ENCODE results near the gene SOST.

Gene SOST

DNA sequence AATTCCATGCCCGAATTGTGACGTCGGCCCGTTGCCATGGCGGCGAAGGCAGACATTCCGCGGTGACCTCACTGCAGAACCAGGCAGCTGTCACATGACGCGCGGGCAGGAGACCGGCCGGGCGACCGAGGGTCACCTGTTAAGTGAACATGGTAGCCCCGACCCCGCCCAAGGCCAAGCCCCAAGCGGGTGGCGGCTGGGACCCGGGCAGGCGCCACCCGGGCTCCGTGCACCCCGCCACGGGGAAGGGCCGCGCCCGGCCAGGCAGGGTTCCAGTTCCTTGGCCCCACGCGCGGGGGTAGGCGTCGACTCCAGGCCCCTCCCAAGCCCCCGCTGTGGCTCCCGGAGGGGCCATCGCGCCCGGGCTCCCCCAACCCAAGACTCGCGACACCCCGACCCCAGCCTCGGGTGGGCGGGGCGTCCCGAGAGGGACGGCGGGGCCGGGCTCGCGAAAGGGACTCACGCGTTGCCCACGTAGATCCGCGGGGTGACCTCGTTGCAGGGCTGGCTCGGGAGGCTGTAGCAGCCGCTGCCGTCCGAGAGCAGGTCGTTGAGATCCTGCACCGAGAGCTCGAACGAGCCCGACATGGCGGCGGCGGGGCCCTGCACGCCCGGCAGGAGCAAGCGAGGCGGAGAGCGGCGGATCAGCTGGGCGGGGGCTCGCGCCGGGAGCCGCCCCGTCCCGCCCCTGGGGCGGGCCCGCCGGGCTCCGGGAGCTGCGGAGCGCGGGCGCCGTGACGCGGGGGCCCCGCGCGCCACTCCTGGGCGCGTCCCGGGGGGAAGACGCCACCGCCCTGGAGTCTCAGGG is 19.9 kb upstream of the SOST start, which contains the start of gene DUSP3:
Gene DUSP3, minus strand, starts transcription at position 641 of the 808 bp plus-strand sequence. Its CDS starts 53 bp downstream, at position 588.
- peak; percentile 67 for FAIRE-seq
- peak; percentile 77 for DNase-seq (ENCODE audit: extremely low spot score, insufficient read length, low read depth)

- no peak for DNase-seq (ENCODE audit: extremely low spot score, insufficient read length, low read depth)
- no peak for FAIRE-seq
Measured at GRCh38 chr17:43774304-43775250, 16.0 kb upstream of the SOST start.

- FAIRE-seq = peak; percentile 29
- DNase-seq (ENCODE audit: extremely low spot score, insufficient read length, low read depth) = no peak
Measured at GRCh38 chr17:43772877-43773648, 14.5 kb upstream of the SOST start.

GRCh38 chr17:43771463-43771862 is 12.9 kb upstream of the SOST start:
- FAIRE-seq = no peak
- DNase-seq (ENCODE audit: extremely low spot score, insufficient read length, low read depth) = no peak

- no peak for FAIRE-seq
- no peak for DNase-seq (ENCODE audit: extremely low spot score, insufficient read length, low read depth)
Measured at GRCh38 chr17:43770957-43771356, 12.4 kb upstream of the SOST start.

GRCh38 chr17:43769859-43770258 is 11.3 kb upstream of the SOST start:
- DNase-seq (ENCODE audit: extremely low spot score, insufficient read length, low read depth) (no peak), FAIRE-seq (no peak)

DNA sequence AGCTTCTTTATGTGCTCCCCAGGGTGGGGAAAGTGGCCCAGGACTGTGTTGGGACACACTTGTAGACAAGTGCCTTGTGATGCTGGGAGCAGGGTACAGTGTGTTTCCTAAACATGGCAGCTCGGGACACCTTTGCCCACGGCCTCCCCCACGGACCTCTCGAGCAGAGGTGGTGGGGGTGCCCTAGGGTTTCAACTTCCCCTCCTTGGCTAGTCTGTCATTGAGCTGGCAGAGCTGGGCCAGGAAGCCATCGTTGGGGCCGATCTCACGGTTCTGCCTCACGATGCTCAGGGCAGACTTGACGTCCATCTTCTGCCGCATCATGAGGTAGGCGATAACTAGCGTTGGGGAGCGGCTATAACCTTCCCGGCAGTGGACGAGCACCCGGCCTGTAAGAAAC is 10.8 kb upstream of the SOST start:
- DNase-seq (ENCODE audit: extremely low spot score, insufficient read length, low read depth) (no peak), FAIRE-seq (no peak)

- DNase-seq (ENCODE audit: extremely low spot score, insufficient read length, low read depth) = no peak
- no peak for FAIRE-seq
Measured at GRCh38 chr17:43768943-43769342, 10.4 kb upstream of the SOST start.

- DNase-seq (ENCODE audit: extremely low spot score, insufficient read length, low read depth) (no peak), FAIRE-seq (peak; percentile 15)
Measured at GRCh38 chr17:43768382-43768781, 9.8 kb upstream of the SOST start.

GRCh38 chr17:43767713-43768059 is 9.1 kb upstream of the SOST start:
- no peak for FAIRE-seq
- no peak for DNase-seq (ENCODE audit: extremely low spot score, insufficient read length, low read depth)

- FAIRE-seq = no peak
- DNase-seq (ENCODE audit: extremely low spot score, insufficient read length, low read depth) = no peak
Measured at GRCh38 chr17:43767053-43767712, 8.6 kb upstream of the SOST start.

GRCh38 chr17:43766413-43767052 is 7.9 kb upstream of the SOST start:
- peak; percentile 47 for FAIRE-seq
- DNase-seq (ENCODE audit: extremely low spot score, insufficient read length, low read depth) = no peak

DNA sequence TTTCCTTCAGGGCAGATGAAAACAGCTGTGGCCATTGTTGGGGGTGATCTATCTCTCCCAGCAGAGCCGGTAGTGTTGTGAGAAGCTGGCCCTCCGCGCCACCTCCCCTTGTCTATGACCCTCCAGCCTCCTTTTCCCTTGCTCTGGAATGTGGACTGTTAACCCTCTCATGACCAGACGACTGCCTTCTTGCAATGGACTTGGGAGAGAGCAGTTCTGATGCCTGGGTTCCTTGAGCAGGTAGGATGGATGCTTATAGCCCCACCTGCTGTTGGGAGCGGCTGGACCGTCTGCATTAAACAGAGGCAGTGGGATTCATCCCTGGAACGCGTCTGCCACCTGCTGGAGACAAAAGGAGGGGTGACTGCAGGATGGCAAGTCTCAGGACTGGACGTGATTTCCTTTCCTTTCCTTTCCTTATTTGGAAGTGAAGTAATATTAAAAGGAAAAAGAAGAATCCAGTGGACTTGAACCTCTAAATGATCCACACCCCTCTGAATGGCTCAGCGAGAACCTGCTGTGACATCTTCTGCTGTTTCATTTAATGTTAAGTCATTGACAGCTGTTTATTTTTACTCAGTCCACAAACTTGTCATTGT is 1.8 kb upstream of the SOST start:
- DNase-seq (ENCODE audit: extremely low spot score, insufficient read length, low read depth) (peak; percentile 81), FAIRE-seq (peak; percentile 99)

DNA sequence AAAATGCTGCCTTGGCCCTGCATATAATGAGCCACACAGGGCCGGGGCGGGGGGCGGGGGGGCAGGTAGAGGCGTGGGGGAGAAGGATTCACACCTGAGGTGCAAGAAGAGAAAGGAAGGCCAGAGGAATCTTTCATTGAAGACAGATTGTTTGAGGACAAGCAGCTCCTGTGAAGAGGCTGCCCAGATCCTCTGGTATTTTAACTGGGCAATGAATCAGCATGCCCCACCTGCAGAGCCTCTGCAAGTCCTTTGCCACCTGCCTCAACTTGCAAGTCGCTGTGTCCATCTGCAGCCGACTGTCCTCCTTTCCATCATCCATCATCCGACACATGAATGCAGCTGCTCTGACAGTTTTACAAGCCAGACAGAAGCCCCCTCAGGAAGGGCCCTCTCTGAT is 1.2 kb upstream of the SOST start:
- DNase-seq (ENCODE audit: extremely low spot score, insufficient read length, low read depth) = no peak
- FAIRE-seq = no peak

GRCh38 chr17:43758086-43758485 is 505 bp downstream of the SOST start:
- FAIRE-seq = no peak
- DNase-seq (ENCODE audit: extremely low spot score, insufficient read length, low read depth) = no peak

GRCh38 chr17:43757171-43757660 is 1.4 kb downstream of the SOST start:
- DNase-seq (ENCODE audit: extremely low spot score, insufficient read length, low read depth) = no peak
- no peak for FAIRE-seq

DNA sequence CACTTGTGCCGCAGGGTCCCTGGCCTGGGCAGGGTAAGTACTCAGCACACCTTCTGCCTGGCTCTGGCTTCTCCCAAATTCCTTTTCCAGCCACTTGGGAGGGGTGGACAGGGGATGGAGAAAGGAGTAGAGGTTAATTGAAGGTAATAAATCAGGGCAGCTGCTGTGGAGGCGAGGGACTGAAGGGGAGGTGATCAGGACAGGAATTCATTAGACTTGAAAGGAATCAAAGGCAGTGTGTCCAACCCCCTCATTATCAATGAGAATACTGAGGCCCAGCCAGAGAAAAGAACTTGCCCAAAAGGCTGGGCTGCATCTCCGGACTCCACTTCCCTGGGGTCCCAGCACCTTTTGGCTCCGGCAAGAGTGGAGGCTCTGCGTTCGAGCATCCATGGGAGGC is 2.4 kb downstream of the SOST start:
- no peak for FAIRE-seq
- no peak for DNase-seq (ENCODE audit: extremely low spot score, insufficient read length, low read depth)

GRCh38 chr17:43755389-43755875 is 3.2 kb downstream of the SOST start:
- FAIRE-seq (no peak), DNase-seq (ENCODE audit: extremely low spot score, insufficient read length, low read depth) (no peak)

GRCh38 chr17:43754947-43755346 is 3.6 kb downstream of the SOST start:
- FAIRE-seq = no peak
- no peak for DNase-seq (ENCODE audit: extremely low spot score, insufficient read length, low read depth)
